ENCODE data around the gene IGSF21.

The IGSF21 gene

GRCh38 chr1:18107369-18108298 is at the start of gene IGSF21:
Gene IGSF21, plus strand, starts transcription at chr1:18107798. Its CDS starts 331 bp downstream, at chr1:18108129.
- peaks cover 71% of the 10 kb centered on the region for H3K27me3 ChIP-seq
- no peaks in the 10 kb centered on the region for H3K9me3 ChIP-seq
- H3K4me1 ChIP-seq: peaks cover 12% of the 10 kb centered on the region
- no peak for TF ChIP-seq Cebpa-rat (IDR thresholded peaks at IDR 0.05)
- H3K9ac ChIP-seq: no peak within 1 kb of the TSS
- peaks cover 21% of the 10 kb centered on the region; the same call in 1 of the 2 replicates for H4K20me1 ChIP-seq
- H3K4me3 ChIP-seq: no peak within 1 kb of the TSS
- H3K36me3 ChIP-seq: no peaks in the 10 kb centered on the region
- H3K4me2 ChIP-seq: no peak within 1 kb of the TSS
- H3K27ac ChIP-seq: no peak within 1 kb of the TSS

GRCh38 chr1:18058206-18058921 is 49.2 kb upstream of the IGSF21 start:
- Histone ChIP-seq H3K4me2 (no peak overlapping the region), H3K4me3 (no peak overlapping the region)

GRCh38 chr1:18058981-18059605 is 48.5 kb upstream of the IGSF21 start:
- no peak for TF ChIP-seq Cebpa-rat (IDR thresholded peaks at IDR 0.05)
- Histone ChIP-seq H3K4me3 (no peak overlapping the region), H4K20me1 (no peaks in the 10 kb centered on the region), H3K4me2 (no peak overlapping the region), H3K27ac (no peak overlapping the region), H3K27me3 (no peaks in the 10 kb centered on the region), H3K9ac (no peak overlapping the region), H3K36me3 (no peaks in the 10 kb centered on the region), H3K9me3 (no peaks in the 10 kb centered on the region), H3K4me1 (no peaks in the 10 kb centered on the region)

More at GRCh38 chr1:18058206-18058921, 49.2 kb upstream of the IGSF21 start:
- no peaks in the 10 kb centered on the region for H4K20me1 ChIP-seq
- no peaks in the 10 kb centered on the region for H3K27me3 ChIP-seq
- H3K4me1 ChIP-seq: no peaks in the 10 kb centered on the region
- H3K27ac ChIP-seq: no peak overlapping the region
- H3K9me3 ChIP-seq: no peaks in the 10 kb centered on the region
- no peak overlapping the region for H3K9ac ChIP-seq
- no peaks in the 10 kb centered on the region for H3K36me3 ChIP-seq
- TF ChIP-seq Cebpa-rat (IDR thresholded peaks at IDR 0.05): no peak

- no peak overlapping the region for H3K4me3 ChIP-seq
- no peaks in the 10 kb centered on the region for H3K36me3 ChIP-seq
- H3K4me2 ChIP-seq: no peak overlapping the region
- H3K27me3 ChIP-seq: no peaks in the 10 kb centered on the region
- no peaks in the 10 kb centered on the region for H3K9me3 ChIP-seq
- H3K27ac ChIP-seq: no peak overlapping the region
- H4K20me1 ChIP-seq: no peaks in the 10 kb centered on the region
- H3K9ac ChIP-seq: no peak overlapping the region
- H3K4me1 ChIP-seq: no peaks in the 10 kb centered on the region
- TF ChIP-seq Cebpa-rat (IDR thresholded peaks at IDR 0.05): no peak
These were observed 47.2 kb upstream of the IGSF21 start for GRCh38 chr1:18060366-18060765.

GRCh38 chr1:18062185-18062584 is 45.4 kb upstream of the IGSF21 start:
- H4K20me1 ChIP-seq: no peaks in the 10 kb centered on the region
- H3K27ac ChIP-seq: no peak overlapping the region
- TF ChIP-seq Cebpa-rat (IDR thresholded peaks at IDR 0.05): no peak
- no peaks in the 10 kb centered on the region for H3K9me3 ChIP-seq
- no peaks in the 10 kb centered on the region for H3K27me3 ChIP-seq
- H3K36me3 ChIP-seq: no peaks in the 10 kb centered on the region
- no peak overlapping the region for H3K4me2 ChIP-seq
- H3K4me1 ChIP-seq: no peaks in the 10 kb centered on the region
- no peak overlapping the region for H3K4me3 ChIP-seq
- no peak overlapping the region for H3K9ac ChIP-seq

- Histone ChIP-seq H3K27ac (no peak overlapping the region), H3K27me3 (no peaks in the 10 kb centered on the region)
- TF ChIP-seq Cebpa-rat (IDR thresholded peaks at IDR 0.05): no peak
These were observed 43.1 kb upstream of the IGSF21 start for GRCh38 chr1:18064534-18064933.

GRCh38 chr1:18066576-18066975 is 41.0 kb upstream of the IGSF21 start:
- Histone ChIP-seq H4K20me1 (no peaks in the 10 kb centered on the region), H3K9me3 (no peaks in the 10 kb centered on the region), H3K4me1 (no peaks in the 10 kb centered on the region), H3K36me3 (no peaks in the 10 kb centered on the region), H3K4me3 (no peak overlapping the region), H3K9ac (no peak overlapping the region), H3K27ac (no peak overlapping the region), H3K27me3 (no peaks in the 10 kb centered on the region), H3K4me2 (no peak overlapping the region)
- TF ChIP-seq Cebpa-rat (IDR thresholded peaks at IDR 0.05): no peak

More at GRCh38 chr1:18064534-18064933, 43.1 kb upstream of the IGSF21 start:
- H3K9ac ChIP-seq: no peak overlapping the region
- H3K4me2 ChIP-seq: no peak overlapping the region
- no peaks in the 10 kb centered on the region for H3K9me3 ChIP-seq
- no peaks in the 10 kb centered on the region for H4K20me1 ChIP-seq
- no peaks in the 10 kb centered on the region for H3K4me1 ChIP-seq
- no peak overlapping the region for H3K4me3 ChIP-seq
- H3K36me3 ChIP-seq: no peaks in the 10 kb centered on the region

GRCh38 chr1:18069903-18070302 is 37.7 kb upstream of the IGSF21 start:
- no peak for TF ChIP-seq Cebpa-rat (IDR thresholded peaks at IDR 0.05)
- H3K27me3 ChIP-seq: no peaks in the 10 kb centered on the region
- no peak overlapping the region for H3K4me2 ChIP-seq
- H3K4me3 ChIP-seq: no peak overlapping the region
- H3K9ac ChIP-seq: no peak overlapping the region
- H3K4me1 ChIP-seq: no peaks in the 10 kb centered on the region
- H3K9me3 ChIP-seq: no peaks in the 10 kb centered on the region
- no peaks in the 10 kb centered on the region for H4K20me1 ChIP-seq
- H3K36me3 ChIP-seq: no peaks in the 10 kb centered on the region
- no peak overlapping the region for H3K27ac ChIP-seq

GRCh38 chr1:18072066-18072465 is 35.5 kb upstream of the IGSF21 start:
- Histone ChIP-seq H3K27me3 (no peaks in the 10 kb centered on the region), H3K9me3 (no peaks in the 10 kb centered on the region), H4K20me1 (no peaks in the 10 kb centered on the region), H3K4me3 (no peak overlapping the region), H3K36me3 (no peaks in the 10 kb centered on the region), H3K27ac (no peak overlapping the region), H3K4me1 (peaks cover 2% of the 10 kb centered on the region; the same call in 1 of the 2 replicates), H3K4me2 (no peak overlapping the region), H3K9ac (no peak overlapping the region)
- no peak for TF ChIP-seq Cebpa-rat (IDR thresholded peaks at IDR 0.05)
